Testis (tissue), 3 donors: ENCODE results near the gene GALNT5. TPM values are rescaled to one million over a fixed set of nuclear protein-coding genes. Genes with fewer than 3 reads are reported as not detected.

Experiments used
- DNase-seq: peaks from one replicate; pipeline ENCODE4 v3.0.0-alpha.2; 2019
- H3K27ac ChIP-seq, 2 donors: fragments of 200-600 bp; sonication (generic); one replicate each; pipeline ENCODE4 v1.5.1; 2019
- H3K27me3 ChIP-seq: fragments of 200-600 bp; sonication (generic); one replicate; pipeline ENCODE4 v1.5.1; 2019
- H3K36me3 ChIP-seq: fragments of 200-600 bp; sonication (generic); one replicate; pipeline ENCODE4 v1.5.1; 2017; ENCODE audit warnings: low read depth; ENCODE audit errors: missing control alignments
- H3K4me1 ChIP-seq: fragments of 200-600 bp; sonication (generic); one replicate; pipeline ENCODE4 v1.5.1; 2019
- H3K4me3 ChIP-seq, 2 donors: fragments of 200-600 bp; sonication (generic); one replicate each; pipeline ENCODE4 v1.5.1; 2017 to 2019
- H3K9me3 ChIP-seq: fragments of 200-600 bp; sonication (generic); one replicate; pipeline ENCODE4 v1.5.1; 2017
- POLR2A ChIP-seq: fragments of 450-650 bp; IDR thresholded peaks from one replicate; pipeline ENCODE4 v1.6.1; 2017; ENCODE audit warnings: antibody characterized with exemption, mild to moderate bottlenecking, moderate library complexity
- WGBS, 2 donors: methylation state at CpG; one replicate each; pipeline ENCODE4 v1.1.5; 2018; 5-methylcytosine and 5-hydroxymethylcytosine counted together
- intact Hi-C: fragments of 100-400 bp; cut with DNase I; formaldehyde crosslinking; loops from one replicate; pipeline ENCODE4 v1.15.1; 2023; ENCODE audit warnings: low total_unique reads
- polyA plus RNA-seq: library from polyadenylated mRNA; stranded (reverse); fragments of 350-450 nt; fragmentation: Illumina TruSeq; extraction: RNeasy Lipid Tissue Mini Kit (QIAGEN cat#74804); gene quantifications from one replicate; pipeline ENCODE4 v1.2.3, GENCODE V29; 2014; ENCODE audit warnings: low read depth, low replicate concordance; ENCODE audit not compliant: insufficient read depth
- total RNA-seq, 2 donors: library from RNA; depleted of rRNA; stranded (reverse); fragments of >200 nt; gene quantifications; one replicate each; pipeline ENCODE4 v1.2.3, GENCODE V29; 2016
- TF ChIP-seq, protein P1 (sequence below), 3 experiments: fragments of 450-650 bp in 2 of 3; fragments of 200-600 bp in 1 of 3; sonication (generic) in 1 of 3; IDR thresholded peaks; one replicate each; pipeline ENCODE4 v1.5.1; 2016 to 2019; ENCODE audit warnings: antibody characterized with exemption in 3 of 3, mild to moderate bottlenecking in 2 of 3, moderate library complexity in 1 of 3

Gene GALNT5
- total and polyA plus RNA-seq, 3 donors from 2014 or later, result 0.06 to 0.45 (median 0.08) TPM

DNA sequence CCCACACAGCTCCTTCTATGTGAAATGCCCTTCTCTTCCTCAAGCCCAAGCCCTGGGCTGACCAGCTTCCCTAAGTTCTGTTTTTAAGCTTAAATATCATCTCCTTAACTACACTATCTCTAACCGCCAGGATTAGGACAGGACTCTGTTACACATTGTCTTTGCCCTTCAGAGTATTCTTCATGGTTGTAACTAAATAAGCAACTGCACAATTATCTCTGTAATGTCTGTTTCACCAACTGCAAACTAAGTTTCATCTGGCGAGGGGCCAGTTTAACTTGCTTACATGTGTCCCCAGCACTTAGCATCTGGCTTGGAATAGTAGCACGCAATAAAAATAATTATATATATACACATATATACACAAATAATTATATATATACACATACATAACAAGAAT lies 69.2 kb downstream of the GALNT5 start:
- Histone ChIP-seq H3K4me3 (no peak overlapping the region), H3K36me3 (no peaks in the 10 kb centered on the region), H3K9me3 (no peaks in the 10 kb centered on the region), H3K27me3 (no peaks in the 10 kb centered on the region), H3K27ac (no peak overlapping the region), H3K4me1 (peaks cover 7% of the 10 kb centered on the region)
- intact Hi-C loops, result no loop called here
- no peak for TF ChIP-seq POLR2A
- TF ChIP-seq, protein P1, sequence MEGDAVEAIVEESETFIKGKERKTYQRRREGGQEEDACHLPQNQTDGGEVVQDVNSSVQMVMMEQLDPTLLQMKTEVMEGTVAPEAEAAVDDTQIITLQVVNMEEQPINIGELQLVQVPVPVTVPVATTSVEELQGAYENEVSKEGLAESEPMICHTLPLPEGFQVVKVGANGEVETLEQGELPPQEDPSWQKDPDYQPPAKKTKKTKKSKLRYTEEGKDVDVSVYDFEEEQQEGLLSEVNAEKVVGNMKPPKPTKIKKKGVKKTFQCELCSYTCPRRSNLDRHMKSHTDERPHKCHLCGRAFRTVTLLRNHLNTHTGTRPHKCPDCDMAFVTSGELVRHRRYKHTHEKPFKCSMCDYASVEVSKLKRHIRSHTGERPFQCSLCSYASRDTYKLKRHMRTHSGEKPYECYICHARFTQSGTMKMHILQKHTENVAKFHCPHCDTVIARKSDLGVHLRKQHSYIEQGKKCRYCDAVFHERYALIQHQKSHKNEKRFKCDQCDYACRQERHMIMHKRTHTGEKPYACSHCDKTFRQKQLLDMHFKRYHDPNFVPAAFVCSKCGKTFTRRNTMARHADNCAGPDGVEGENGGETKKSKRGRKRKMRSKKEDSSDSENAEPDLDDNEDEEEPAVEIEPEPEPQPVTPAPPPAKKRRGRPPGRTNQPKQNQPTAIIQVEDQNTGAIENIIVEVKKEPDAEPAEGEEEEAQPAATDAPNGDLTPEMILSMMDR (IDR thresholded peaks at IDR 0.05), result no peak
- 79 to 83% methylated on average over 3 of the region's 3 CpGs for WGBS, 2 donors
- no peak for DNase-seq

DNA sequence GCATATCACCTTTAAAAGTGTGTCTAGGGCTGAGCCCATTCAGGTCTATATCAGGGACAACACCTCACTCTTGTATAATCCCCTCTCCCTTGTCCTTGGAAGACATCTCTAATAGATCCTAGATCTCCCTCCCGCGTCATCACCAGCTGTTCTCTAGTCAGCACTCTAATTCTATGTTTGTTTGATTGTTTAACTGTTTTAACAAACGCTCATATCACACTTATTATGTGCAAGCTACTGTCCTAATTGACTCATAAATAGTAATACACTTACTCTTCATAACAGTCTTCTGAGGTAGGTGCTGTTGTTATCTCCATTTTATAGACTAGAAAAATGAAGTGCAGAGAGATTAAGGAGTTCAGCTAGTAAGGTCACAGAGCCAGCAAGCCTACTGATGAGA lies 69.7 kb downstream of the GALNT5 start:
- Histone ChIP-seq H3K9me3 (no peaks in the 10 kb centered on the region), H3K4me3 (no peak overlapping the region), H3K36me3 (no peaks in the 10 kb centered on the region), H3K4me1 (peaks cover 7% of the 10 kb centered on the region), H3K27ac (no peak overlapping the region), H3K27me3 (no peaks in the 10 kb centered on the region)
- intact Hi-C loops, result no loop called here
- DNase-seq, result no peak
- 62 to 66% methylated on average over 3 of the region's 3 CpGs for WGBS, 2 donors
- TF ChIP-seq, protein P1 (IDR thresholded peaks at IDR 0.05), result no peak
- no peak for TF ChIP-seq POLR2A

DNA sequence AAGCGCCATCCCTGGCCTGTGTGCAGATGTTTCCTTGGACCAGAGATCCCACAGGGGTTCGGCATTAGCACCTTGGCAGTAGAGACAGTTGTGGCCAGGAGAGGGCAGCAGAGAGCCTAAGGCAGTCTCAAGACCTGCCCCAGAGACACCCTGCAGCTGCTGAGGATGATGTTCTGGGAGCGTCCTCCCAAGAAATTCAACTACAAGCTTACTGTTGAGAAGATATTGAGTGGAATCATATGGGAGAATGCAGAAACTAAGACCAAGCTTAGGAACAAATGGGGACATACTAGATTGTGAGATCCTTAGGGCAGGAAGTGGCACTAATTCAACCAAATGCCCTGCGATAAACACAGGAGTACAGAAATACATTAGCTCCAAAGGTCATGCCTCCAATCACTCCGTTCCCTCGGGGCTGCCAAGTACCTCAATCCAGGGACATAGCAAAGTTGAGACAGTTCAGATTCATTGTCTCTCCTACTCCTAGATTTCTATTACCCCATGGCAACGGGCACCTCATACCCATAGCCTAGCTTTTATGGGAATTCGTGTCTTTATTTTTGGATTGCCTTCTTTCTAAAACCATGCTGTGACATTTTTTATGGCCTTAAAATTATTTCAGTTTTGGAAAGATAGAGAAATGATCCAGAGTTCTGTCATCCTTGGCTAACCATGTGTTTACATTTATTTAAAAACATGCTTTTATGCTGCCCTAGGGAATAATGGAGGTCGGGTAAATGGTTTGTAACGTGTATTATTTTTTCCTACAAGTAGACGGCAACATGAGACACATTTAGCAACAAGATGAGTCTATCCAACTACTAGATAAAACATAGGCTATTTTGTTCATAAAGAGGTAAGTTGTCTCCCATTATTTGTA lies 70.4 kb downstream of the GALNT5 start:
- H3K27me3 ChIP-seq, result no peaks in the 10 kb centered on the region
- peaks cover 7% of the 10 kb centered on the region for H3K4me1 ChIP-seq
- no peak overlapping the region for H3K4me3 ChIP-seq
- H3K9me3 ChIP-seq, result no peaks in the 10 kb centered on the region
- H3K27ac ChIP-seq, result no peak overlapping the region
- WGBS, 2 donors, result 36 to 40% methylated on average over 10 to 11 of the region's 11 CpGs
- no peaks in the 10 kb centered on the region for H3K36me3 ChIP-seq
- DNase-seq, result peak; percentile 92
- TF ChIP-seq, protein P1 (IDR thresholded peaks at IDR 0.05), result peak; percentile 45 to 89 (median 67)
- no peak for TF ChIP-seq POLR2A
- intact Hi-C loops, result no loop called here

DNA sequence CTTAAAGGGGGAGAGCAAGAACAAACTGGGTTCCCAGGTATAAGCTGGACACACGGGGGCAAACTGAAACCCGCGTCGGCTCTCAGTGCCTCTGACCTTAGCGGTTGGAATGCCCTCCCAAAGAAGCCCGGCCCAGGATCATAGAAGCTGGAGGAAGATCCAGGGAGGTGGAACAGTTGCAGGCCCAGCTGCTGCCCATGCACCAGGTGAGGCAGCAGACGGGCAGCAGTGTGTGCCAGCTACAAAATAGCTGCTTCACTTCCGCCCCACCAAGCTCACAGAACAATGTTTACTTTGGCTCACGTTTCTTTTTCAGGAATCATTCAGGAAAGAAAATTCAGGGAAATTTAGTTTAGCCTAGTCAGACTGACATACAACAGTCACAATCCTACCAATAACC lies 72.0 kb downstream of the GALNT5 start:
- Histone ChIP-seq H3K27ac (no peak overlapping the region), H3K27me3 (no peaks in the 10 kb centered on the region), H3K36me3 (no peaks in the 10 kb centered on the region), H3K9me3 (no peaks in the 10 kb centered on the region), H3K4me1 (peaks cover 7% of the 10 kb centered on the region), H3K4me3 (no peak overlapping the region)
- intact Hi-C loops, result no loop called here
- 79 to 89% methylated on average over 9 of the region's 9 CpGs for WGBS, 2 donors
- no peak for DNase-seq
- TF ChIP-seq POLR2A, result no peak
- TF ChIP-seq, protein P1 (IDR thresholded peaks at IDR 0.05), result no peak
